Lung (tissue), 12 donors: ENCODE measurements around the gene CACNB4. TPM values are rescaled to one million over a fixed set of nuclear protein-coding genes. Genes with fewer than 3 reads are reported as not detected.

Experiments used
- ATAC-seq: fragments of 200-7000 bp; cut with Tn5 transposase; one replicate; pipeline ENCODE4 v1.9.1; 2020; ENCODE audit warnings: moderate number of reproducible peaks; ENCODE audit not compliant: insufficient read depth, low FRiP score
- DNase-seq, 3 donors: peaks; one replicate each; pipeline ENCODE4 v3.0.0-alpha.2; 2013 to 2017
- H3K27ac ChIP-seq, 2 donors: one replicate each; pipeline ENCODE4 v1.5.1; 2013; ENCODE audit warnings: mild to moderate bottlenecking in 2 of 2, moderate library complexity in 2 of 2, control low read depth in 1 of 2, inconsistent platforms in 1 of 2, low read depth in 1 of 2, low read length in 1 of 2
- H3K27me3 ChIP-seq, 3 donors: one replicate each; pipeline ENCODE4 v1.5.1; 2013; ENCODE audit warnings: low read length in 2 of 3; ENCODE audit not compliant: control insufficient read depth in 3 of 3, insufficient read depth in 3 of 3
- H3K36me3 ChIP-seq, 4 donors: one replicate each; pipeline ENCODE4 v1.5.1; 2013; ENCODE audit warnings: low read length in 4 of 4, mild to moderate bottlenecking in 1 of 4, moderate library complexity in 1 of 4; ENCODE audit not compliant: control insufficient read depth in 4 of 4, insufficient read depth in 4 of 4
- H3K4me1 ChIP-seq, 5 donors: one replicate each; pipeline ENCODE4 v1.5.1; 2013; ENCODE audit warnings: low read length in 5 of 5, mild to moderate bottlenecking in 2 of 5, moderate library complexity in 1 of 5; ENCODE audit not compliant: control insufficient read depth in 5 of 5, insufficient read depth in 5 of 5
- H3K4me3 ChIP-seq: one replicate; pipeline ENCODE4 v1.5.1; 2013; ENCODE audit warnings: mild to moderate bottlenecking, control low read depth, moderate library complexity
- H3K9ac ChIP-seq, 2 donors: one replicate each; pipeline ENCODE4 v1.5.1; 2013; ENCODE audit warnings: low read length in 2 of 2, control low read depth in 1 of 2; ENCODE audit not compliant: insufficient read depth in 1 of 2
- H3K9me3 ChIP-seq, 4 donors: one replicate each; pipeline ENCODE4 v1.5.1; 2013; ENCODE audit warnings: low read length in 3 of 4, mild to moderate bottlenecking in 1 of 4, moderate library complexity in 1 of 4; ENCODE audit not compliant: control insufficient read depth in 4 of 4, insufficient read depth in 3 of 4
- CTCF ChIP-seq: IDR thresholded peaks from 2 replicates; pipeline ENCODE4 v1.5.1; 2012; ENCODE audit warnings: mild to moderate bottlenecking; ENCODE audit errors: control extremely low read depth, extremely low read depth
- WGBS, 2 donors: extraction: QIAGEN DNeasy Blood & Tissue Kit; methylation state at CpG; one replicate each; pipeline ENCODE4 v1.1.7; 2013; 5-methylcytosine and 5-hydroxymethylcytosine counted together
- polyA plus RNA-seq, 2 donors: library from polyadenylated mRNA; stranded (reverse); fragments of 200-250 nt; gene quantifications; one replicate each; pipeline ENCODE4 v1.2.1, GENCODE V29; 2013
- total RNA-seq, 2 donors: library from RNA; depleted of rRNA in 1 of 2; stranded (reverse); fragments of >200 nt in 1 of 2; gene quantifications; one replicate each; pipeline ENCODE4 v1.2.1, GENCODE V29; 2014 to 2021
- donor health status: control.
- donor health status: control.
- donor health status: Bipolar disorder and iron deficiency.
- donor health status: healthy.
- donor health status: DM: yes; HTN: yes; CAD: no.

CACNB4 gene
- total and polyA plus RNA-seq, 4 donors = 0.57 to 10.9 (median 5.5) TPM

DNA sequence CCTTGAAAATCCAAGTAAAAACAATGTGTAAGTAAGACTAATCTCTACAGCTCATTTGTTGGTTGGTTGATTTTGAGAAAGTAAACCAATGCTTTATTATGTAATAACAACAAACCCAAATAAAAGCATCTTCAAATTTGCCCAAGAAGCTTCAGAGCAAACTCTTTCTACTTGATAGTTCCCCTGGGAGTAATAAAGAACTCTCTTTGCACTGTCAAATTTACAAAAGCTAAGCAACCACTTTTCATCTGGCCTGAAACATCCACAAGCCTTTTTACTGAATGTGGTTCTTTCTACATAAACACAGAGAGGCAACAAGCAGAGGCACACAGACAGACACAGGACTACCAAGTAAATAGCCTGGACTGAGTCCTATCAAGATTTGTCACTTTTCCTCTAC, 28.8 kb upstream of the CACNB4 start:
- peaks cover 0 to 10% (median 0%) of the 10 kb centered on the region in 5 donors for H3K4me1 ChIP-seq
- DNase-seq = peak in 1 of 3 donors; percentile 15
- no peak overlapping the region for H3K27ac ChIP-seq
- TF ChIP-seq CTCF = no peak
- H3K36me3 ChIP-seq = peaks cover 8 to 22% (median 12%) of the 10 kb centered on the region in 4 donors
- ATAC-seq = no peak
- no peaks in the 10 kb centered on the region for H3K9me3 ChIP-seq
- H3K9ac ChIP-seq = no peak overlapping the region
- peaks cover 0 to 2% (median 0%) of the 10 kb centered on the region in 3 donors for H3K27me3 ChIP-seq
- H3K4me3 ChIP-seq = no peak overlapping the region

GRCh38 chr2:152126664-152127063, 27.8 kb upstream of the CACNB4 start:
- no peak for TF ChIP-seq CTCF
- H3K9ac ChIP-seq = no peak overlapping the region
- peaks cover 10 to 25% (median 14%) of the 10 kb centered on the region in 4 donors for H3K36me3 ChIP-seq
- peaks cover 0 to 4% (median 0%) of the 10 kb centered on the region in 5 donors for H3K4me1 ChIP-seq
- no peak overlapping the region for H3K4me3 ChIP-seq
- 84 to 89% methylated on average over 4 of the region's 4 CpGs for WGBS, 2 donors
- H3K9me3 ChIP-seq = no peaks in the 10 kb centered on the region
- H3K27ac ChIP-seq = no peak overlapping the region
- ATAC-seq (no peak), DNase-seq (no peak)
- H3K27me3 ChIP-seq = peaks cover 0 to 2% (median 0%) of the 10 kb centered on the region in 3 donors

DNA sequence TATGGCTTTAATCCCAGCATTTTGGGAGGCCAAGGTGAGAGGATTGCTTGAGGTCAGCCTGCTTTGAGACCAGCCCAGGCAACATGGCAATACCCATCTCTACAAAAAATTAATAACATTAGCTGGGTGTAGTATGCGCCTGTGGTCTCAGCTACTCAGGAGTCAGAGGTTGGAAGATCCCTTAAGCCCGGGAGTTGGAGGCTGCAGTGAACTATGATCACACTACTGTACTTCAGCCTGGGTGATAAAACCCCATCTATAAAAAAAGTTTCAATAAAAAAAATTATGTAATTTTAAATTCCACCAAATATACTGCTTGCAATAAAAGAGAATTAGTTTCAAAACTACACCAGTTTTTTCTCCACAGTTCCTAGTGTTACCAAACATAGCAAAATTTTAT, 23.3 kb upstream of the CACNB4 start:
- no peak overlapping the region for H3K9ac ChIP-seq
- peaks cover 0 to 2% (median 0%) of the 10 kb centered on the region in 3 donors for H3K27me3 ChIP-seq
- no peak overlapping the region for H3K4me3 ChIP-seq
- peaks cover 10 to 33% (median 22%) of the 10 kb centered on the region in 4 donors for H3K36me3 ChIP-seq
- no peak for ATAC-seq
- H3K9me3 ChIP-seq = no peaks in the 10 kb centered on the region
- H3K27ac ChIP-seq = no peak overlapping the region
- TF ChIP-seq CTCF = no peak
- H3K4me1 ChIP-seq = peaks cover 0 to 6% (median 0%) of the 10 kb centered on the region in 5 donors
- 94 to 100% methylated on average over 2 of the region's 2 CpGs for WGBS, 2 donors
- no peak for DNase-seq

GRCh38 chr2:152120430-152120829, 21.6 kb upstream of the CACNB4 start:
- TF ChIP-seq CTCF = no peak

More at GRCh38 chr2:152120430-152120829, 21.6 kb upstream of the CACNB4 start:
- Histone ChIP-seq H3K9me3 (no peaks in the 10 kb centered on the region), H3K27ac (no peak overlapping the region), H3K4me3 (no peak overlapping the region), H3K9ac (no peak overlapping the region), H3K27me3 (peaks cover 0 to 2% (median 0%) of the 10 kb centered on the region in 3 donors), H3K4me1 (peaks cover 0 to 6% (median 0%) of the 10 kb centered on the region in 5 donors), H3K36me3 (peaks cover 9 to 31% (median 20%) of the 10 kb centered on the region in 4 donors)
- DNase-seq (no peak), ATAC-seq (no peak)
- 89 to 100% methylated on average over 1 of the region's 1 CpG for WGBS, 2 donors
